Panc1 (cell line): ENCODE data around the gene CORO2A. TPM values are rescaled to one million over a fixed set of nuclear protein-coding genes. Genes with fewer than 3 reads are reported as not detected.

Experiments
- ATAC-seq: fragments of 200-7000 bp; cut with Tn5 transposase; 2 replicates; pipeline ENCODE4 v1.9.1; 2020; ENCODE audit warnings: mild to moderate bottlenecking, moderate library complexity
- BruUV-seq: library from RNA; stranded (reverse); fragments of 400-500 nt; replicated peaks from 2 replicates; lab custom pipeline; 2021; lab: Mats Ljungman, UMichigan
- CTCF ChIA-PET: fragments of 300-600 bp; sonication (Branson Sonifier 250); formaldehyde crosslinking; loops from one replicate; lab custom pipeline; 2022; ENCODE audit warnings: antibody characterized with exemption; lab: Charles Lee
- POLR2A ChIA-PET: fragments of 300-600 bp; sonication (Branson Sonifier 250); formaldehyde crosslinking; loops from one replicate; lab custom pipeline; 2022; ENCODE audit warnings: antibody characterized with exemption; lab: Charles Lee
- DNase-seq: peaks from one replicate; pipeline ENCODE4 v3.0.0-alpha.2; 2010; ENCODE audit warnings: low read depth, low spot score
- H3K27ac ChIP-seq: 2 replicates; pipeline ENCODE4 v1.5.1; 2011; ENCODE audit warnings: mild to moderate bottlenecking, low read length, inconsistent platforms
- H3K27me3 ChIP-seq: fragments of 200-500 bp; sonication (Bioruptor generic); 2 replicates; pipeline ENCODE4 v1.6.0; 2014; ENCODE audit warnings: low read length, inconsistent platforms; ENCODE audit not compliant: control insufficient read depth, insufficient read depth
- H3K36me3 ChIP-seq: fragments of 200-500 bp; sonication (Bioruptor generic); 2 replicates; pipeline ENCODE4 v1.5.1; 2014; ENCODE audit warnings: inconsistent platforms, mild to moderate bottlenecking, low read length, moderate library complexity; ENCODE audit not compliant: control insufficient read depth, insufficient read depth
- H3K4me1 ChIP-seq: 2 replicates; pipeline ENCODE4 v1.5.1; 2011; ENCODE audit warnings: inconsistent platforms, mild to moderate bottlenecking, low read length, moderate library complexity; ENCODE audit not compliant: control insufficient read depth, insufficient read depth
- H3K4me3 ChIP-seq, 2 experiments: 2 replicates each; pipeline ENCODE4 v1.5.1; 2011 to 2012; ENCODE audit warnings: low read depth in 2 of 2, low read length in 2 of 2, mild to moderate bottlenecking in 2 of 2, inconsistent platforms in 1 of 2, moderate library complexity in 1 of 2
- H3K9me3 ChIP-seq: fragments of 200-500 bp; sonication (Bioruptor generic); 2 replicates; pipeline ENCODE4 v1.5.1; 2014; ENCODE audit warnings: low read depth, mild to moderate bottlenecking, inconsistent platforms, low read length, moderate library complexity; ENCODE audit not compliant: control insufficient read depth, insufficient read depth
- CTCF ChIP-seq: fragments of 450-650 bp; IDR thresholded peaks from 2 replicates; pipeline ENCODE4 v1.5.1; 2017; ENCODE audit warnings: mild to moderate bottlenecking
- POLR2AphosphoS5 ChIP-seq: IDR thresholded peaks from 2 replicates; pipeline ENCODE4 v1.6.1; 2012; ENCODE audit warnings: mild to moderate bottlenecking, low read depth, low read length, moderate library complexity
- SIN3A ChIP-seq: IDR thresholded peaks from 2 replicates; pipeline ENCODE4 v1.6.1; 2012; ENCODE audit warnings: low read depth, mild to moderate bottlenecking, low read length, moderate library complexity, borderline replicate concordance; ENCODE audit not compliant: insufficient read depth
- TCF7L2 ChIP-seq: IDR thresholded peaks from 2 replicates; pipeline ENCODE4 v1.6.1; 2011; ENCODE audit warnings: mild to moderate bottlenecking, low read depth, low read length, inconsistent platforms
- in situ Hi-C: cut with HindIII; loops from 2 replicates; pipeline ENCODE4 v1.10.0; 2016; ENCODE audit warnings: low sequenced_read_pairs, low pct_unique_long_range_greater_than_20kb
- intact Hi-C: fragments of 100-400 bp; cut with micrococcal nuclease; formaldehyde crosslinking; loops from one replicate; pipeline ENCODE4 v1.10.0; 2022; ENCODE audit not compliant: unreplicated experiment
- total RNA-seq: library from RNA; stranded (reverse); gene quantifications from one replicate; pipeline ENCODE4 v1.2.1, GENCODE V29; 2021; ENCODE audit not compliant: unreplicated experiment
- TF ChIP-seq, protein P1 (sequence below), 2 experiments: IDR thresholded peaks; 2 replicates each; pipeline ENCODE4 v1.6.1; 2011 to 2012; ENCODE audit warnings: low read depth in 2 of 2, control low read depth in 1 of 2, low read length in 1 of 2, mild to moderate bottlenecking in 1 of 2, moderate library complexity in 1 of 2; ENCODE audit not compliant: insufficient read depth in 1 of 2

Gene CORO2A
- total RNA-seq, 1 experiment from 2014 or later = 2.0 TPM

DNA sequence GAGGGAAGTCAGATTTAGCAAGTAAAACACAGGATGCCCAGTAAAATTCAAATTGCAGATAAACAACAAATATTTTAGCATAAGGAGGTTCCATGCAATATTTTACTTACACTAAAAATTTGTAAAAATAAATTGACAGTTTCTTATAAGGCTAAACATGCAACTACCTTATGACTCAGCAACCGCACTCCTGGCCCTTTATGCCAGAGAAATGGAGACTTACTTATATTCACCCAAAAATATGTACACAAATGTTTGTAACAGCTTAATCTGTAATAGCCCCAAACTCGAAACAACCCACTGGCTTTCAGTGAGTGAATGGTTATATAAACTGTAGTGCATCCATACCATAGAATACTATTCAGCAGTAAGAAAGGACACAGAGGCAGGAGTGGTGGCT lies 44.9 kb downstream of the CORO2A start:
- TF ChIP-seq, protein P1, sequence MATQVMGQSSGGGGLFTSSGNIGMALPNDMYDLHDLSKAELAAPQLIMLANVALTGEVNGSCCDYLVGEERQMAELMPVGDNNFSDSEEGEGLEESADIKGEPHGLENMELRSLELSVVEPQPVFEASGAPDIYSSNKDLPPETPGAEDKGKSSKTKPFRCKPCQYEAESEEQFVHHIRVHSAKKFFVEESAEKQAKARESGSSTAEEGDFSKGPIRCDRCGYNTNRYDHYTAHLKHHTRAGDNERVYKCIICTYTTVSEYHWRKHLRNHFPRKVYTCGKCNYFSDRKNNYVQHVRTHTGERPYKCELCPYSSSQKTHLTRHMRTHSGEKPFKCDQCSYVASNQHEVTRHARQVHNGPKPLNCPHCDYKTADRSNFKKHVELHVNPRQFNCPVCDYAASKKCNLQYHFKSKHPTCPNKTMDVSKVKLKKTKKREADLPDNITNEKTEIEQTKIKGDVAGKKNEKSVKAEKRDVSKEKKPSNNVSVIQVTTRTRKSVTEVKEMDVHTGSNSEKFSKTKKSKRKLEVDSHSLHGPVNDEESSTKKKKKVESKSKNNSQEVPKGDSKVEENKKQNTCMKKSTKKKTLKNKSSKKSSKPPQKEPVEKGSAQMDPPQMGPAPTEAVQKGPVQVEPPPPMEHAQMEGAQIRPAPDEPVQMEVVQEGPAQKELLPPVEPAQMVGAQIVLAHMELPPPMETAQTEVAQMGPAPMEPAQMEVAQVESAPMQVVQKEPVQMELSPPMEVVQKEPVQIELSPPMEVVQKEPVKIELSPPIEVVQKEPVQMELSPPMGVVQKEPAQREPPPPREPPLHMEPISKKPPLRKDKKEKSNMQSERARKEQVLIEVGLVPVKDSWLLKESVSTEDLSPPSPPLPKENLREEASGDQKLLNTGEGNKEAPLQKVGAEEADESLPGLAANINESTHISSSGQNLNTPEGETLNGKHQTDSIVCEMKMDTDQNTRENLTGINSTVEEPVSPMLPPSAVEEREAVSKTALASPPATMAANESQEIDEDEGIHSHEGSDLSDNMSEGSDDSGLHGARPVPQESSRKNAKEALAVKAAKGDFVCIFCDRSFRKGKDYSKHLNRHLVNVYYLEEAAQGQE (IDR thresholded peaks at IDR 0.05; ENCODE audit: insufficient read depth in 1 of 2, low read depth in 2 of 2, low read length in 1 of 2) = no peak
- no peak for TF ChIP-seq CTCF
- no peak for TF ChIP-seq SIN3A
- TF ChIP-seq TCF7L2 = no peak
- no peak for TF ChIP-seq POLR2AphosphoS5
- Histone ChIP-seq H3K27me3 (no peaks in the 10 kb centered on the region), H3K4me1 (no peaks in the 10 kb centered on the region), H3K9me3 (no peaks in the 10 kb centered on the region), H3K4me3 (no peak overlapping the region), H3K36me3 (no peaks in the 10 kb centered on the region), H3K27ac (no peak overlapping the region)
- ChIA-PET CTCF (no interaction called here), POLR2A (interaction anchor here (0.6 kb wide), 2 partner anchors 27 to 1927 kb away, joined by 9 to 22 read pairs; no protein-coding TSS in a partner anchor)
- DNase-seq (no peak), ATAC-seq (no peak)
- no TSS peak for BruUV-seq
- in situ Hi-C loops = no loop called here
- intact Hi-C loops = no loop called here

- Histone ChIP-seq H3K27me3 (no peaks in the 10 kb centered on the region), H3K9me3 (no peaks in the 10 kb centered on the region), H3K36me3 (no peaks in the 10 kb centered on the region), H3K27ac (no peak overlapping the region), H3K4me1 (no peaks in the 10 kb centered on the region), H3K4me3 (no peak overlapping the region)
- DNase-seq (no peak), ATAC-seq (no peak)
- TF ChIP-seq POLR2AphosphoS5 = no peak
- no TSS peak for BruUV-seq
- in situ Hi-C loops = no loop called here
- POLR2A ChIA-PET = no interaction called here
- CTCF ChIA-PET = no interaction called here
- intact Hi-C loops = no loop called here
Observed at GRCh38 chr9:98146101-98146991, 46.1 kb downstream of the CORO2A start.

- H3K4me3 ChIP-seq = no peak overlapping the region
- no TSS peak for BruUV-seq
- H3K4me1 ChIP-seq = no peaks in the 10 kb centered on the region
- H3K9me3 ChIP-seq = no peaks in the 10 kb centered on the region
- TF ChIP-seq CTCF (no peak), TCF7L2 (no peak), POLR2AphosphoS5 (no peak), SIN3A (no peak)
- TF ChIP-seq, protein P1 (IDR thresholded peaks at IDR 0.05; ENCODE audit: insufficient read depth in 1 of 2, low read depth in 2 of 2, low read length in 1 of 2) = no peak
- CTCF ChIA-PET = no interaction called here
- no peaks in the 10 kb centered on the region for H3K27me3 ChIP-seq
- POLR2A ChIA-PET = no interaction called here
- H3K36me3 ChIP-seq = no peaks in the 10 kb centered on the region
- intact Hi-C loops (no loop called here), in situ Hi-C loops (no loop called here)
- DNase-seq (no peak), ATAC-seq (no peak)
- H3K27ac ChIP-seq = no peak overlapping the region
Observed at GRCh38 chr9:98144631-98145030, 47.8 kb downstream of the CORO2A start.
